ENCODE data around the gene MARCKSL1. TPM values are rescaled to one million over a fixed set of nuclear protein-coding genes. Genes with fewer than 3 reads are reported as not detected.
A peak's percentile ranks its signal among the peaks of the same experiment; 100 is the strongest.

MARCKSL1 gene
- total RNA-seq, 1 experiment from 2014 or later = 0.65 TPM

GRCh38 chr1:32291708-32292538, 44.1 kb downstream of the MARCKSL1 start, which contains the start of gene HDAC1:
Gene HDAC1, plus strand, starts transcription at chr1:32292083. Its CDS starts 87 bp downstream, at chr1:32292170.
- ChIA-PET POLR2A (interaction anchor here (0.5 to 2.8 kb wide), 17 partner anchors 9 to 359 kb away, joined by 3 to 10 read pairs (median 4); partner anchors contain the start of genes BSDC1, RBBP4 and ZBTB8A), CTCF (interaction anchor here (0.6 to 3.3 kb wide), 2 partner anchors 37 to 76 kb away, joined by 3 to 21 read pairs; no protein-coding TSS in a partner anchor)
- peaks cover 1% of the 10 kb centered on the region for H3K36me3 Mint-ChIP-seq (ENCODE audit: insufficient read depth, unreplicated experiment)
- H3K27me3 Mint-ChIP-seq (ENCODE audit: insufficient read depth, unreplicated experiment) = no peaks in the 10 kb centered on the region
- peaks cover 22% of the 10 kb centered on the region for H3K4me1 Mint-ChIP-seq (ENCODE audit: insufficient read depth, unreplicated experiment)
- peak within 1 kb of the TSS; percentile 99 for H3K4me3 Mint-ChIP-seq (ENCODE audit: unreplicated experiment)
- peak within 1 kb of the TSS; percentile 96 for H3K27ac Mint-ChIP-seq (ENCODE audit: low read depth, unreplicated experiment)
- intact Hi-C loops (cut with micrococcal nuclease) = loop anchor here (2.0 kb wide), 1 partner anchor 77 kb away; no protein-coding TSS in a partner anchor
- peak; percentile 96 for DNase-seq (ENCODE audit: unreplicated experiment)
- no peak for TF ChIP-seq CTCF (IDR thresholded peaks at IDR 0.05; ENCODE audit: unreplicated experiment)
- no peaks in the 10 kb centered on the region for H3K9me3 Mint-ChIP-seq (ENCODE audit: unreplicated experiment)
- no TSS peak for BruUV-seq (replicated peaks)

GRCh38 chr1:32291145-32291707, 44.8 kb downstream of the MARCKSL1 start:
- Mint-ChIP-seq H3K27ac (ENCODE audit: low read depth, unreplicated experiment) (peak overlapping the region; percentile 96), H3K27me3 (ENCODE audit: insufficient read depth, unreplicated experiment) (no peaks in the 10 kb centered on the region), H3K4me1 (ENCODE audit: insufficient read depth, unreplicated experiment) (peaks cover 18% of the 10 kb centered on the region), H3K9me3 (ENCODE audit: unreplicated experiment) (no peaks in the 10 kb centered on the region), H3K36me3 (ENCODE audit: insufficient read depth, unreplicated experiment) (no peaks in the 10 kb centered on the region), H3K4me3 (ENCODE audit: unreplicated experiment) (peak overlapping the region; percentile 99)
- peak; percentile 78 for DNase-seq (ENCODE audit: unreplicated experiment)
- intact Hi-C loops (cut with micrococcal nuclease) = loop anchor here (2.0 kb wide), 1 partner anchor 76 kb away; no protein-coding TSS in a partner anchor
- ChIA-PET POLR2A (interaction anchor here (0.5 to 2.8 kb wide), 19 partner anchors 9 to 1057 kb away, joined by 3 to 10 read pairs (median 4); partner anchors contain the start of genes BSDC1, RBBP4 and ZBTB8A), CTCF (interaction anchor here (0.6 to 3.3 kb wide), 2 partner anchors 36 to 75 kb away, joined by 3 to 21 read pairs; no protein-coding TSS in a partner anchor)
- TF ChIP-seq CTCF (IDR thresholded peaks at IDR 0.05; ENCODE audit: unreplicated experiment) = no peak
- BruUV-seq (replicated peaks) = TSS peak; percentile 97

- Mint-ChIP-seq H3K4me3 (ENCODE audit: unreplicated experiment) (no peak overlapping the region), H3K4me1 (ENCODE audit: insufficient read depth, unreplicated experiment) (peaks cover 18% of the 10 kb centered on the region), H3K27ac (ENCODE audit: low read depth, unreplicated experiment) (no peak overlapping the region), H3K36me3 (ENCODE audit: insufficient read depth, unreplicated experiment) (no peaks in the 10 kb centered on the region), H3K9me3 (ENCODE audit: unreplicated experiment) (no peaks in the 10 kb centered on the region), H3K27me3 (ENCODE audit: insufficient read depth, unreplicated experiment) (no peaks in the 10 kb centered on the region)
- ChIA-PET POLR2A (interaction anchor here (0.6 kb wide), 1 partner anchor 179 kb away, joined by 4 read pairs; no protein-coding TSS in a partner anchor), CTCF (interaction anchor here (3.3 kb wide), 1 partner anchor 73 kb away, joined by 21 read pairs; no protein-coding TSS in a partner anchor)
- no peak for TF ChIP-seq CTCF (IDR thresholded peaks at IDR 0.05; ENCODE audit: unreplicated experiment)
- BruUV-seq (replicated peaks) = no TSS peak
- intact Hi-C loops (cut with micrococcal nuclease) = no loop called here
- no peak for DNase-seq (ENCODE audit: unreplicated experiment)
Observed at GRCh38 chr1:32289256-32289655, 46.8 kb downstream of the MARCKSL1 start.

- Mint-ChIP-seq H3K4me1 (ENCODE audit: insufficient read depth, unreplicated experiment) (peaks cover 5% of the 10 kb centered on the region), H3K27me3 (ENCODE audit: insufficient read depth, unreplicated experiment) (no peaks in the 10 kb centered on the region), H3K9me3 (ENCODE audit: unreplicated experiment) (no peaks in the 10 kb centered on the region), H3K4me3 (ENCODE audit: unreplicated experiment) (no peak overlapping the region), H3K27ac (ENCODE audit: low read depth, unreplicated experiment) (no peak overlapping the region), H3K36me3 (ENCODE audit: insufficient read depth, unreplicated experiment) (no peaks in the 10 kb centered on the region)
- intact Hi-C loops (cut with micrococcal nuclease) = no loop called here
- no peak for TF ChIP-seq CTCF (IDR thresholded peaks at IDR 0.05; ENCODE audit: unreplicated experiment)
- BruUV-seq (replicated peaks) = no TSS peak
- ChIA-PET CTCF (no interaction called here), POLR2A (no interaction called here)
- no peak for DNase-seq (ENCODE audit: unreplicated experiment)
Observed at GRCh38 chr1:32286763-32287162, 49.3 kb downstream of the MARCKSL1 start.
